H9 (cell line): Measurements from ENCODE around the gene SELENOI. TPM values are rescaled to one million over a fixed set of nuclear protein-coding genes. Genes with fewer than 3 reads are reported as not detected.

Experiments used
- DNase-seq: peaks from one replicate; pipeline ENCODE4 v3.0.0-alpha.2; 2017
- H2AFZ ChIP-seq: one replicate; pipeline ENCODE4 v1.6.1; 2013; ENCODE audit warnings: mild to moderate bottlenecking, low read length, control low read depth, moderate library complexity
- H2AK5ac ChIP-seq: 2 replicates; pipeline ENCODE4 v1.6.1; 2013; ENCODE audit warnings: low read length, control low read depth, mixed read lengths; ENCODE audit not compliant: insufficient read length
- H2BK120ac ChIP-seq: one replicate; pipeline ENCODE4 v1.6.1; 2013; ENCODE audit warnings: low read depth, mild to moderate bottlenecking, low read length, control low read depth, inconsistent platforms; ENCODE audit not compliant: poor library complexity, severe bottlenecking
- H2BK12ac ChIP-seq: 2 replicates; pipeline ENCODE4 v1.6.1; 2013; ENCODE audit warnings: low read length, control low read depth, mixed read lengths, low read depth; ENCODE audit not compliant: insufficient read length
- H2BK15ac ChIP-seq: 2 replicates; pipeline ENCODE4 v1.6.1; 2013; ENCODE audit warnings: low read depth, low read length, control low read depth
- H2BK20ac ChIP-seq: one replicate; pipeline ENCODE4 v1.6.1; 2013; ENCODE audit warnings: low read depth, mild to moderate bottlenecking, low read length, control low read depth, inconsistent platforms; ENCODE audit not compliant: poor library complexity, severe bottlenecking
- H2BK5ac ChIP-seq: 2 replicates; pipeline ENCODE4 v1.6.1; 2013; ENCODE audit warnings: low read length, control low read depth, mixed read lengths; ENCODE audit not compliant: insufficient read length
- H3K14ac ChIP-seq: 2 replicates; pipeline ENCODE4 v1.6.1; 2013; ENCODE audit warnings: low read length, control low read depth; ENCODE audit not compliant: insufficient read depth
- H3K18ac ChIP-seq: 2 replicates; pipeline ENCODE4 v1.6.1; 2013; ENCODE audit warnings: low read depth, mild to moderate bottlenecking, mixed read lengths, low read length, control low read depth; ENCODE audit not compliant: insufficient read length
- H3K23ac ChIP-seq: 2 replicates; pipeline ENCODE4 v1.6.1; 2013; ENCODE audit warnings: low read length, control low read depth, mixed read lengths, low read depth; ENCODE audit not compliant: insufficient read length
- H3K23me2 ChIP-seq: 2 replicates; pipeline ENCODE4 v1.6.1; 2013; ENCODE audit warnings: low read depth, mild to moderate bottlenecking, mixed read lengths, low read length, control low read depth; ENCODE audit not compliant: insufficient read length, poor library complexity, severe bottlenecking
- H3K27ac ChIP-seq: 2 replicates; pipeline ENCODE4 v1.5.1; 2013; ENCODE audit warnings: low read length, control low read depth, mixed read lengths, low read depth; ENCODE audit not compliant: insufficient read length
- H3K27me3 ChIP-seq: 2 replicates; pipeline ENCODE4 v1.6.1; 2013; ENCODE audit warnings: low read length, control low read depth, inconsistent platforms; ENCODE audit not compliant: insufficient read depth
- H3K4ac ChIP-seq: 2 replicates; pipeline ENCODE4 v1.6.1; 2013; ENCODE audit warnings: low read depth, mild to moderate bottlenecking, control low read depth, inconsistent platforms, low read length, moderate library complexity
- H3K4me1 ChIP-seq: 2 replicates; pipeline ENCODE4 v1.6.1; 2013; ENCODE audit warnings: low read length, control low read depth, inconsistent platforms; ENCODE audit not compliant: insufficient read depth
- H3K4me2 ChIP-seq: 2 replicates; pipeline ENCODE4 v1.6.1; 2013; ENCODE audit warnings: low read length, control low read depth, mixed read lengths; ENCODE audit not compliant: insufficient read length, insufficient read depth
- H3K56ac ChIP-seq: 2 replicates; pipeline ENCODE4 v1.6.1; 2013; ENCODE audit warnings: low read depth, mild to moderate bottlenecking, mixed read lengths, low read length, control low read depth; ENCODE audit not compliant: insufficient read length
- H3K79me1 ChIP-seq: 2 replicates; pipeline ENCODE4 v1.6.1; 2013; ENCODE audit warnings: low read depth, mild to moderate bottlenecking, moderate library complexity, low read length, control low read depth, inconsistent platforms; ENCODE audit not compliant: insufficient read depth, poor library complexity, severe bottlenecking
- H3K79me2 ChIP-seq: 2 replicates; pipeline ENCODE4 v1.6.1; 2013; ENCODE audit warnings: low read length, control low read depth, inconsistent platforms; ENCODE audit not compliant: insufficient read depth
- H3K9ac ChIP-seq: 2 replicates; pipeline ENCODE4 v1.6.1; 2013; ENCODE audit warnings: low read length, control low read depth, mixed read lengths; ENCODE audit not compliant: insufficient read length; ENCODE audit errors: extremely low read depth
- H3K9me3 ChIP-seq: one replicate; pipeline ENCODE4 v1.6.1; 2013; ENCODE audit warnings: low read depth, low read length, inconsistent platforms; ENCODE audit not compliant: control insufficient read depth
- H3T11ph ChIP-seq: one replicate; pipeline ENCODE4 v1.6.1; 2013; ENCODE audit warnings: mild to moderate bottlenecking, low read length, control low read depth, inconsistent platforms
- H4K20me1 ChIP-seq: one replicate; pipeline ENCODE4 v1.6.1; 2013; ENCODE audit not compliant: control insufficient read depth, insufficient read length, insufficient read depth
- H4K5ac ChIP-seq: 2 replicates; pipeline ENCODE4 v1.6.1; 2013; ENCODE audit warnings: low read depth, mild to moderate bottlenecking, mixed read lengths, low read length, control low read depth; ENCODE audit not compliant: insufficient read length
- H4K8ac ChIP-seq: replicated peaks from 2 replicates; pipeline ENCODE4 v1.6.1; 2013; ENCODE audit warnings: low read length, control low read depth, mixed read lengths, low read depth; ENCODE audit not compliant: insufficient read length
- H4K91ac ChIP-seq: 2 replicates; pipeline ENCODE4 v1.6.1; 2013; ENCODE audit warnings: low read depth, mild to moderate bottlenecking, moderate library complexity, mixed read lengths, low read length, control low read depth; ENCODE audit not compliant: insufficient read length
- H3K27ac Mint-ChIP-seq, 3 experiments: 2 replicates in 2 of 3; 3 replicates in 1 of 3; pipeline ENCODE4 v1.8.0; 2020 to 2021; ENCODE audit warnings: mixed read lengths in 3 of 3, mild to moderate bottlenecking in 1 of 3, moderate library complexity in 1 of 3
- H3K27me3 Mint-ChIP-seq: 2 replicates; pipeline ENCODE4 v1.8.0; 2021; ENCODE audit warnings: low read depth, mild to moderate bottlenecking, moderate library complexity, mixed read lengths
- H3K36me3 Mint-ChIP-seq, 3 experiments: 2 replicates in 2 of 3; 3 replicates in 1 of 3; pipeline ENCODE4 v1.8.0; 2020 to 2021; ENCODE audit warnings: low read depth in 3 of 3, mixed read lengths in 3 of 3; ENCODE audit not compliant: insufficient read depth in 1 of 3
- H3K4me1 Mint-ChIP-seq, 2 experiments: 2 replicates each; pipeline ENCODE4 v1.8.0; 2020; ENCODE audit warnings: mixed read lengths in 2 of 2
- H3K4me3 Mint-ChIP-seq, 2 experiments: 2 replicates in 1 of 2; 3 replicates in 1 of 2; pipeline ENCODE4 v1.8.0; 2020 to 2021; ENCODE audit warnings: mild to moderate bottlenecking in 2 of 2, mixed read lengths in 2 of 2, moderate library complexity in 1 of 2
- H3K9me3 Mint-ChIP-seq, 2 experiments: 2 replicates in 1 of 2; 3 replicates in 1 of 2; pipeline ENCODE4 v1.8.0; 2020; ENCODE audit warnings: mild to moderate bottlenecking in 2 of 2, mixed read lengths in 2 of 2, moderate library complexity in 1 of 2
- CTCF ChIP-seq: fragments of 200-600 bp; sonication (generic); conservative IDR thresholded peaks from 3 replicates; pipeline ENCODE4 v1.8.0; 2021; ENCODE audit warnings: antibody characterized with exemption, mild to moderate bottlenecking
- WGBS: extraction: QIAGEN DNeasy Blood & Tissue Kit; methylation state at CpG from one replicate; pipeline ENCODE4 v1.1.7; 2013; ENCODE audit warnings: missing lambda C conversion rate, low lambda C conversion rate, mixed read lengths; ENCODE audit not compliant: insufficient read length; ENCODE audit errors: extremely low coverage; 5-methylcytosine and 5-hydroxymethylcytosine counted together
- total RNA-seq: library from RNA; stranded (reverse); gene quantifications from 2 replicates; pipeline ENCODE4 v1.2.1, GENCODE V29; 2021

SELENOI gene
- total RNA-seq, 1 experiment from 2014 or later: 41.9 TPM

GRCh38 chr2:26312471-26312870, 33.5 kb upstream of the SELENOI start:
- WGBS: no CpG with 5 or more reads among the region's 9 CpGs
- H3K4ac ChIP-seq: no peak overlapping the region
- H3K4me2 ChIP-seq: no peak overlapping the region
- no peak overlapping the region for H2BK15ac ChIP-seq
- Mint-ChIP-seq H3K4me3 (no peak overlapping the region; a peak in 1 of 5 replicates), H3K27me3 (no peaks in the 10 kb centered on the region; the same call in 1 of the 2 replicates), H3K36me3 (peaks cover 0 to 4% (median 2%) of the 10 kb centered on the region in 3 experiments; a peak in 3 of 7 replicates), H3K4me1 (peaks cover 18 to 26% of the 10 kb centered on the region in 2 experiments), H3K27ac (no peak overlapping the region; a peak in 2 of 7 replicates), H3K9me3 (no peaks in the 10 kb centered on the region)
- no peak overlapping the region for H2BK120ac ChIP-seq
- H4K5ac ChIP-seq: no peak overlapping the region
- no peaks in the 10 kb centered on the region for H4K20me1 ChIP-seq
- no peak overlapping the region for H2BK5ac ChIP-seq
- no peak overlapping the region for H3T11ph ChIP-seq
- no peaks in the 10 kb centered on the region for H3K9me3 ChIP-seq
- no peaks in the 10 kb centered on the region for H3K23me2 ChIP-seq
- no peak for TF ChIP-seq CTCF
- H4K91ac ChIP-seq: no peak overlapping the region
- no peak overlapping the region for H4K8ac ChIP-seq
- no peaks in the 10 kb centered on the region for H3K79me2 ChIP-seq
- no peak overlapping the region for H3K18ac ChIP-seq
- H3K79me1 ChIP-seq: no peaks in the 10 kb centered on the region
- H3K23ac ChIP-seq: no peak overlapping the region
- H2AFZ ChIP-seq: no peak overlapping the region
- no peak overlapping the region for H3K27ac ChIP-seq
- no peak overlapping the region for H3K14ac ChIP-seq
- no peak overlapping the region for H3K9ac ChIP-seq
- no peak overlapping the region for H3K56ac ChIP-seq
- no peak overlapping the region for H2AK5ac ChIP-seq
- H2BK12ac ChIP-seq: no peak overlapping the region
- H3K4me1 ChIP-seq: no peaks in the 10 kb centered on the region
- no peak overlapping the region for H2BK20ac ChIP-seq
- H3K27me3 ChIP-seq: no peaks in the 10 kb centered on the region
- DNase-seq: no peak
